ENCODE results near the gene TANC1. TPM values are rescaled to one million over a fixed set of nuclear protein-coding genes. Genes with fewer than 3 reads are reported as not detected.

Gene TANC1
- total RNA-seq, 5 donors from 2014 or later (not counting 1 experiment from before 2014, with no cell fraction given), result 0.26 to 0.61 (median 0.50) TPM

DNA sequence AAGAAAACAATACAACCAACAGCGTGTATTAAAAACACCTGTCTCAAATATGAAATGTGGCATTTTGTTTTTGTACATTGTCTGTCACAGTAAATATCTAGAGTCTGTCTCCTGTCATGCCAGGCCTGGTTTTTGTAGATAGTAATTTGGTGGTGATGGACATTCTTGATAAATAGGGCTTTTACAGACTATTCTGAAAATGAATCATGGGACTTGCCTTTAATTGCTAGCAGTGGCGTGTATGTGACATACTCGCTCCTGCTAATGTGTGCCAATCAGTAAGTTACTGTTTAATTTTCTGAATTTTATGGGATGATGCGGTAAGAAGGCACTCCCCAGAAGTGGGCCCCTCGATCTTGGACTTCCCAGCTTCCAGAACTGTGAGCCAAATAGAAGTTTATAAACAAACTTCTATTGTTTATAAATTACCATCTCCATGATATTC, 83.7 kb downstream of the TANC1 start:
- Mint-ChIP-seq H3K27ac (no peak overlapping the region), H3K27me3 (no peaks in the 10 kb centered on the region), H3K4me3 (no peak overlapping the region), H3K36me3 (no peaks in the 10 kb centered on the region), H3K9me3 (no peaks in the 10 kb centered on the region), H3K4me1 (no peaks in the 10 kb centered on the region)
- ChIA-PET POLR2A (no interaction called here), CTCF (no interaction called here)
- no peaks in the 10 kb centered on the region for H3K27me3 ChIP-seq (replicated peaks in 1 of 2; ENCODE audit: control insufficient read depth in 2 of 2, extremely low read depth in 1 of 2, insufficient read depth in 2 of 2, low read length in 1 of 2)
- H3K9me3 ChIP-seq, result no peaks in the 10 kb centered on the region
- no peak for ATAC-seq (replicated peaks in 1 of 4)
- no peak overlapping the region for H3K4me3 ChIP-seq (ENCODE audit: control insufficient read depth in 1 of 2, extremely low read depth in 1 of 2, low read length in 1 of 2)
- H3K27ac ChIP-seq (ENCODE audit: low read length), result no peak overlapping the region
- no peaks in the 10 kb centered on the region for H3K4me1 ChIP-seq (ENCODE audit: control insufficient read depth in 1 of 2, extremely low read depth in 1 of 2, insufficient read depth in 2 of 2, low read length in 2 of 2)
- WGBS (ENCODE audit: insufficient coverage), result 100% methylated on average over 2 of the region's 5 CpGs
- no peaks in the 10 kb centered on the region for H3K36me3 ChIP-seq (ENCODE audit: control insufficient read depth in 2 of 2, extremely low read depth in 1 of 2, insufficient read depth in 1 of 2, low read length in 1 of 2)
- DNase-seq, result no peak

DNA sequence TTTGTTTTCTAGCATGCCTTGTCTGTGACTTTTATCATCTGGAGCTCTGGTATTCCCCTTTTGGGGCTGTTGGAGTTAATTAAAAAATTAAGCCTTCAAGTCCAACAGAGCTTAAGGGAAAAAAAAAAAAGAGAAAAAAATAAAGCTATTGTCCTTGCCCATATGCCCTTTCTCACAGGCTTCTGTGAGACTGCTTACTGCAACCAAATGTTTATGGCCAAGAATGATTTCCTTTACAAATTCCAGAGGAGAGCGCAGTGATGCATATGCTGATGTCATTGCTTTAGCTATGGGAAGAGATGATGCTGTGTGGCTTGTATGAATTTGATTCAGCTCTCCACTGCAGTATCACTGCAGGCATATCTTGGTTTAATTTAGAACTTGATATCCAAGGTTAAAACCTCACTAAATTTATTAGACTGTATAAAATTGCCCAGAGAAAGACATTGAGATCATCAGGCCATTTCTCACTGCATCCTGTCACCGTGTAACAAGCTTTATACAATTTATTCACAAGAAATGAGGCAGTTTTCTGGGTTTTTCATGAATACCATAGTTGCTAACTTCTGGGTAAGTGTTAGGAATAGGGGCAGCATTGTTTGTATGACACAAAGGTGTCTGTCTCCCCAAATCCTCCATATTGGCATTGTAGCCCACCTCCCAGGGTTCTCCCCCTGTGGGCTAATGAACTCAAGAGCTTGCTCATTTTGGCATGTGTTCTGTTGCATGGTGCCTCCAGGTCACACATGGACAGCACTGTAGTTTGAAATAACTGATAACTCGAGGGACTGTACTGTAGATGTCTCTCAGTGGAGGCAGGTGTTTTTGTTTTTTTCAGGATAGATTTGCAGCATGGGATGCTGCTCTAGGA, 85.0 kb downstream of the TANC1 start:
- H3K4me3 Mint-ChIP-seq, result no peak overlapping the region
- POLR2A ChIA-PET, result interaction anchor here in 1 of 2 donors (0.6 kb wide), 1 partner anchor 200 kb away, joined by 3 read pairs; no protein-coding TSS in a partner anchor
- H3K9me3 Mint-ChIP-seq, result no peaks in the 10 kb centered on the region
- H3K27ac Mint-ChIP-seq, result no peak overlapping the region
- ATAC-seq (replicated peaks in 1 of 4) (no peak), DNase-seq (no peak)
- H3K27me3 ChIP-seq (replicated peaks in 1 of 2; ENCODE audit: control insufficient read depth in 2 of 2, extremely low read depth in 1 of 2, insufficient read depth in 2 of 2, low read length in 1 of 2), result no peaks in the 10 kb centered on the region
- no peaks in the 10 kb centered on the region for H3K9me3 ChIP-seq
- CTCF ChIA-PET, result interaction anchor here in 1 of 2 donors (0.6 kb wide), 1 partner anchor 64 kb away, joined by 6 read pairs; no protein-coding TSS in a partner anchor
- H3K36me3 Mint-ChIP-seq, result no peaks in the 10 kb centered on the region
- no peaks in the 10 kb centered on the region for H3K4me1 ChIP-seq (ENCODE audit: control insufficient read depth in 1 of 2, extremely low read depth in 1 of 2, insufficient read depth in 2 of 2, low read length in 2 of 2)
- no peaks in the 10 kb centered on the region for H3K27me3 Mint-ChIP-seq
- no peaks in the 10 kb centered on the region for H3K36me3 ChIP-seq (ENCODE audit: control insufficient read depth in 2 of 2, extremely low read depth in 1 of 2, insufficient read depth in 1 of 2, low read length in 1 of 2)
- WGBS (ENCODE audit: insufficient coverage), result 40% methylated on average over 1 of the region's 3 CpGs
- H3K4me3 ChIP-seq (ENCODE audit: control insufficient read depth in 1 of 2, extremely low read depth in 1 of 2, low read length in 1 of 2), result no peak overlapping the region
- no peak overlapping the region for H3K27ac ChIP-seq (ENCODE audit: low read length)
- H3K4me1 Mint-ChIP-seq, result no peaks in the 10 kb centered on the region

DNA sequence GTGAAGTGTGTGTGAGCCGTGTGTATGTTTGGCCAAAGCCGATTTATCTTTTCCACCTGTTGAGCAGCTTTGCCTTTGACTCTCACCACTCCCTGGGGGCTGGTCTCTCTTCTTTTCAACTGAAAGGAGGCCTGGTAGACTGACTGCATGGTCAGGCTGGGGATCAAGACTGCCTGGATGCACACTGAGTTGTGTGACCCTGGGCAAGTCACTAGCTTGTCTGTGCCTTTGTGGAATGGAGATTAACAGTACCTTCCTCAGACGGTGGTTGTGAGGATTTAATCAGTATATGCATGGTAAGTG, 85.5 kb downstream of the TANC1 start:
- WGBS (ENCODE audit: insufficient coverage), result 50% methylated on average over 1 of the region's 3 CpGs
- CTCF ChIA-PET, result interaction anchor here in 1 of 2 donors (1.0 kb wide), 1 partner anchor 65 kb away, joined by 4 read pairs; no protein-coding TSS in a partner anchor
- H3K9me3 Mint-ChIP-seq, result no peaks in the 10 kb centered on the region

DNA sequence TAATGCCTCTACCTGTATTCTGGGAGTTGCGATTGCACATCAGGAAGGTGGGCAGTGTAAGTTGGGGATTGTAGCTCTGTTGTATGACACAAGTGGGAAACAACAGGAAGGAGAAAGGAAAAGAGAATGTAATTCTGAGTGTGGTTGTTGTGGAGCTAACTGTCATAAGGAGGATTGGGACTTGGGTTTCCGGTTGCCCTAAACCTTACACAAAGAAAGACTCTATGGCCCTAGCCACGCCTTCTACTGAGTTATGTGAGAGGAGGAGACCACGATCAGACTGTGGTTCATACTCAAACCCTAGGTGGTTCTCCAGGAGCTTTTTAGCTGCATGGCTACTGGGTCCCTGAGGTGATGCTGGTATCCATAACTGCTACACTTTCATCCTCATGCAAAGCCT, 86.5 kb downstream of the TANC1 start:
- H3K36me3 Mint-ChIP-seq, result no peaks in the 10 kb centered on the region
- H3K27me3 Mint-ChIP-seq, result no peaks in the 10 kb centered on the region
- Histone ChIP-seq H3K27ac (ENCODE audit: low read length) (no peak overlapping the region), H3K27me3 (replicated peaks in 1 of 2; ENCODE audit: control insufficient read depth in 2 of 2, extremely low read depth in 1 of 2, insufficient read depth in 2 of 2, low read length in 1 of 2) (no peaks in the 10 kb centered on the region), H3K9me3 (no peaks in the 10 kb centered on the region), H3K4me3 (ENCODE audit: control insufficient read depth in 1 of 2, extremely low read depth in 1 of 2, low read length in 1 of 2) (no peak overlapping the region), H3K36me3 (ENCODE audit: control insufficient read depth in 2 of 2, extremely low read depth in 1 of 2, insufficient read depth in 1 of 2, low read length in 1 of 2) (no peaks in the 10 kb centered on the region), H3K4me1 (ENCODE audit: control insufficient read depth in 1 of 2, extremely low read depth in 1 of 2, insufficient read depth in 2 of 2, low read length in 2 of 2) (no peaks in the 10 kb centered on the region)
- DNase-seq (no peak), ATAC-seq (replicated peaks in 1 of 4) (no peak)
- H3K4me3 Mint-ChIP-seq, result no peak overlapping the region
- CTCF ChIA-PET, result interaction anchor here (0.5 to 1.0 kb wide), 4 partner anchors 11 to 778 kb away, joined by 3 to 4 read pairs (median 3); no protein-coding TSS in a partner anchor
- no peaks in the 10 kb centered on the region for H3K4me1 Mint-ChIP-seq
- no peak overlapping the region for H3K27ac Mint-ChIP-seq
- POLR2A ChIA-PET, result no interaction called here
- H3K9me3 Mint-ChIP-seq, result no peaks in the 10 kb centered on the region
- 57% methylated on average over 1 of the region's 4 CpGs for WGBS (ENCODE audit: insufficient coverage)

More for the DNA sequence above, 85.5 kb downstream of the TANC1 start:
- H3K36me3 Mint-ChIP-seq, result no peaks in the 10 kb centered on the region
- Histone ChIP-seq H3K27ac (ENCODE audit: low read length) (no peak overlapping the region), H3K27me3 (replicated peaks in 1 of 2; ENCODE audit: control insufficient read depth in 2 of 2, extremely low read depth in 1 of 2, insufficient read depth in 2 of 2, low read length in 1 of 2) (no peaks in the 10 kb centered on the region), H3K9me3 (no peaks in the 10 kb centered on the region), H3K36me3 (ENCODE audit: control insufficient read depth in 2 of 2, extremely low read depth in 1 of 2, insufficient read depth in 1 of 2, low read length in 1 of 2) (no peaks in the 10 kb centered on the region), H3K4me1 (ENCODE audit: control insufficient read depth in 1 of 2, extremely low read depth in 1 of 2, insufficient read depth in 2 of 2, low read length in 2 of 2) (no peaks in the 10 kb centered on the region), H3K4me3 (ENCODE audit: control insufficient read depth in 1 of 2, extremely low read depth in 1 of 2, low read length in 1 of 2) (no peak overlapping the region)
- H3K27me3 Mint-ChIP-seq, result no peaks in the 10 kb centered on the region
- no peaks in the 10 kb centered on the region for H3K4me1 Mint-ChIP-seq
- no peak for ATAC-seq (replicated peaks in 1 of 4)
- no peak overlapping the region for H3K27ac Mint-ChIP-seq
- POLR2A ChIA-PET, result no interaction called here
- DNase-seq, result no peak
- no peak overlapping the region for H3K4me3 Mint-ChIP-seq

DNA sequence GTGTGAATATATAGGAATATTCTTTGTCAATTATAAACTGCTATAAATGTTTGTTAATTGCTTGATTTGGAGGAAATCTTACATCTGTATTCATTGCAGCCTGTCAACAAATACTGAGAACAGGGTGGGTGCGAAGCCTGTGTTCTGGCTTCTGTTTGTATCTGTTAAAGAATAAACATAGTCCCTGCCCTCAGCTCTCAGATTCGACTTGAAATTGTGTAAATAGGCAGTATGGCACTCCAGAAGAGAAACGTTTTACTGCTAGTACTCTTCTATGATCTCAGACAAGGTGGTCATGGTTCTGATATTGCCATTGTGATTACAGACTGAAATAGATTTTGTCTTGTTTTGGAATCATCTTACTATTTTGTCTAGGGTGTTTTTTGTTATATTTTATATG, 92.1 kb downstream of the TANC1 start:
- Mint-ChIP-seq H3K9me3 (no peaks in the 10 kb centered on the region), H3K4me1 (no peaks in the 10 kb centered on the region), H3K36me3 (no peaks in the 10 kb centered on the region), H3K27ac (no peak overlapping the region), H3K4me3 (no peak overlapping the region), H3K27me3 (no peaks in the 10 kb centered on the region)
- no peaks in the 10 kb centered on the region for H3K9me3 ChIP-seq
- no CpG with 5 or more reads among the region's 3 CpGs for WGBS (ENCODE audit: insufficient coverage)
- no peaks in the 10 kb centered on the region for H3K4me1 ChIP-seq (ENCODE audit: control insufficient read depth in 1 of 2, extremely low read depth in 1 of 2, insufficient read depth in 2 of 2, low read length in 2 of 2)
- ATAC-seq (replicated peaks in 1 of 4), result no peak
- ChIA-PET POLR2A (interaction anchor here in 1 of 2 donors (0.6 kb wide), 1 partner anchor 16 kb away, joined by 5 read pairs; no protein-coding TSS in a partner anchor), CTCF (no interaction called here)
- H3K27me3 ChIP-seq (replicated peaks in 1 of 2; ENCODE audit: control insufficient read depth in 2 of 2, extremely low read depth in 1 of 2, insufficient read depth in 2 of 2, low read length in 1 of 2), result no peaks in the 10 kb centered on the region
- no peak overlapping the region for H3K4me3 ChIP-seq (ENCODE audit: control insufficient read depth in 1 of 2, extremely low read depth in 1 of 2, low read length in 1 of 2)
- no peak for DNase-seq
- H3K36me3 ChIP-seq (ENCODE audit: control insufficient read depth in 2 of 2, extremely low read depth in 1 of 2, insufficient read depth in 1 of 2, low read length in 1 of 2), result no peaks in the 10 kb centered on the region
- H3K27ac ChIP-seq (ENCODE audit: low read length), result no peak overlapping the region

DNA sequence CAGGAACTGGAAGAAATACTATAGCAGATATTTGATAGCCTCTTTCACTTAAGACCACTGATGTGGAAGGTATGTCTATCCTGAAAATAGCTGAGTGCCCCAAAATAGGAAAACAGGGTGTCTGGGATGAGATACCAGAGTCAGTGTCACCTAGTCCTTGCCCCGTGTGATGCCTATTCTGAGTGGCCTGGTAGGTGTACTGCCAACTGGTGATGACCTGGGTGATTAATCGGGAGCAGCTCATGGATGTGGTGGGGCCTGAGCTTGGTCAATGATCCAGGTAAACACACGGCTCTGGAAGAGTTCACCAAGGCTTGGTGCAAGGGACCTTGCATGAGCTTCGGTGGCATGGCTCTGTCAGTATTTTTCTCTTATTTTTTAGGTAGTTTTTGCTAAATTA, 95.2 kb downstream of the TANC1 start:
- Histone ChIP-seq H3K36me3 (ENCODE audit: control insufficient read depth in 2 of 2, extremely low read depth in 1 of 2, insufficient read depth in 1 of 2, low read length in 1 of 2) (no peaks in the 10 kb centered on the region), H3K4me3 (ENCODE audit: control insufficient read depth in 1 of 2, extremely low read depth in 1 of 2, low read length in 1 of 2) (no peak overlapping the region), H3K27me3 (replicated peaks in 1 of 2; ENCODE audit: control insufficient read depth in 2 of 2, extremely low read depth in 1 of 2, insufficient read depth in 2 of 2, low read length in 1 of 2) (no peaks in the 10 kb centered on the region), H3K27ac (ENCODE audit: low read length) (no peak overlapping the region), H3K9me3 (no peaks in the 10 kb centered on the region), H3K4me1 (ENCODE audit: control insufficient read depth in 1 of 2, extremely low read depth in 1 of 2, insufficient read depth in 2 of 2, low read length in 2 of 2) (no peaks in the 10 kb centered on the region)
- Mint-ChIP-seq H3K27me3 (no peaks in the 10 kb centered on the region), H3K4me1 (no peaks in the 10 kb centered on the region), H3K9me3 (no peaks in the 10 kb centered on the region), H3K4me3 (no peak overlapping the region), H3K36me3 (no peaks in the 10 kb centered on the region), H3K27ac (no peak overlapping the region)
- ChIA-PET POLR2A (no interaction called here), CTCF (no interaction called here)
- no peak for ATAC-seq (replicated peaks in 1 of 4)
- 97% methylated on average over 2 of the region's 4 CpGs for WGBS (ENCODE audit: insufficient coverage)
- DNase-seq, result no peak

All from T-cell (primary cell).